Nephron progenitor cell (in vitro differentiated cells): ENCODE measurements around the gene MYEOV.

Source experiments
- DNase-seq: peaks from one replicate; pipeline ENCODE4 v3.0.0; 2021
- H3K27ac Mint-ChIP-seq: 2 replicates; pipeline ENCODE4 v1.8.0; 2021; ENCODE audit warnings: mild to moderate bottlenecking, moderate library complexity, mixed read lengths
- H3K27me3 Mint-ChIP-seq: 2 replicates; pipeline ENCODE4 v1.8.0; 2021; ENCODE audit warnings: mild to moderate bottlenecking, low read depth, mixed read lengths; ENCODE audit not compliant: poor library complexity
- H3K36me3 Mint-ChIP-seq: 2 replicates; pipeline ENCODE4 v1.8.0; 2021; ENCODE audit warnings: low read depth, mixed read lengths
- H3K4me1 Mint-ChIP-seq: 2 replicates; pipeline ENCODE4 v1.8.0; 2021; ENCODE audit warnings: mixed read lengths
- H3K4me3 Mint-ChIP-seq: 2 replicates; pipeline ENCODE4 v1.8.0; 2021; ENCODE audit warnings: mild to moderate bottlenecking, moderate library complexity, mixed read lengths
- H3K9me3 Mint-ChIP-seq: 2 replicates; pipeline ENCODE4 v1.8.0; 2021; ENCODE audit warnings: mild to moderate bottlenecking, moderate library complexity, mixed read lengths
- TF ChIP-seq, protein P1 (sequence below): fragments of 200-600 bp; sonication (generic); IDR thresholded peaks from 2 replicates; pipeline ENCODE4 v1.5.0; 2021; ENCODE audit warnings: antibody characterized with exemption

Gene MYEOV

DNA sequence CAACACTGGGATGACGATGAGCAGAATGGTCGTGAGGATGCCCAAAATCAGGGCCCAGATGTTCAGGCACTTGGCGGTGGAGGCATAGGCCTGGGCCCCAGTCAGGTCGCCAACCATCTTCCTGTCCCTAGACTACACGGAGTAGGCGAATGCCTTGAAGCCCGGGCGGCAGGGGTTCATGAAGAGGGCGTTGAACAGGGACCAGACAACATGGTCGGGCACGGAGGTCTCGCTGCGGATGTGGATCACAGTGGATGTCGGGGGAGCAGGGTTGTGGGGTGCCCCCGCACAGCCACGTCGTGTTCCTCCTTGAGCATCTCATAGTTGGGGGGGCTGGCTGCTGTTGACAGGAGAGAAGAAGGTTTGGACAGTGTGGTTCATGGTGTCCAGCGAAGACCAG is 9.5 kb downstream of the MYEOV start:
- Mint-ChIP-seq H3K27ac (no peak overlapping the region), H3K36me3 (no peaks in the 10 kb centered on the region), H3K27me3 (peaks cover 10% of the 10 kb centered on the region), H3K4me1 (peaks cover 21% of the 10 kb centered on the region), H3K9me3 (no peaks in the 10 kb centered on the region), H3K4me3 (no peak overlapping the region)
- DNase-seq = no peak
- TF ChIP-seq, protein P1, sequence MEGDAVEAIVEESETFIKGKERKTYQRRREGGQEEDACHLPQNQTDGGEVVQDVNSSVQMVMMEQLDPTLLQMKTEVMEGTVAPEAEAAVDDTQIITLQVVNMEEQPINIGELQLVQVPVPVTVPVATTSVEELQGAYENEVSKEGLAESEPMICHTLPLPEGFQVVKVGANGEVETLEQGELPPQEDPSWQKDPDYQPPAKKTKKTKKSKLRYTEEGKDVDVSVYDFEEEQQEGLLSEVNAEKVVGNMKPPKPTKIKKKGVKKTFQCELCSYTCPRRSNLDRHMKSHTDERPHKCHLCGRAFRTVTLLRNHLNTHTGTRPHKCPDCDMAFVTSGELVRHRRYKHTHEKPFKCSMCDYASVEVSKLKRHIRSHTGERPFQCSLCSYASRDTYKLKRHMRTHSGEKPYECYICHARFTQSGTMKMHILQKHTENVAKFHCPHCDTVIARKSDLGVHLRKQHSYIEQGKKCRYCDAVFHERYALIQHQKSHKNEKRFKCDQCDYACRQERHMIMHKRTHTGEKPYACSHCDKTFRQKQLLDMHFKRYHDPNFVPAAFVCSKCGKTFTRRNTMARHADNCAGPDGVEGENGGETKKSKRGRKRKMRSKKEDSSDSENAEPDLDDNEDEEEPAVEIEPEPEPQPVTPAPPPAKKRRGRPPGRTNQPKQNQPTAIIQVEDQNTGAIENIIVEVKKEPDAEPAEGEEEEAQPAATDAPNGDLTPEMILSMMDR = no peak

DNA sequence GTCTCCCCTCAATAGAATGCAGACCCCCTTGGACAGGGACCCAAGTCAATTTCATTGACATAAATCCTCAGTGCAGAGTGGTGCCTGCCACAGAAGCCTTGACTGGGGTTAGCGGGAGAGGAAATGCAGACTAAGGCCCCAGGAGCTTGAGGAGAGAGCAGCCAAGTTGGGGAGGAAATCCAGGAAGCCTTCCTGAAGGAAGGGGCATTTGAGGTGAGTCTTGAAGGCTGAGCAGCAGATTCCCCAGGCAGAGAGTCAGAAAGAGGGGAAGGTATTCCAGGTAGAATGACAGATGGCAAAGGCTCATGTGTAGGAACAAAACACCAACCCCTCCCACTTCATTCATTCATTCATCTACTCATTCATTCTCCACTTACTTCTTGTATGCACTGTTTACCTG is 10.3 kb downstream of the MYEOV start:
- DNase-seq = no peak
- TF ChIP-seq, protein P1 = no peak
- no peaks in the 10 kb centered on the region for H3K9me3 Mint-ChIP-seq
- H3K36me3 Mint-ChIP-seq = no peaks in the 10 kb centered on the region
- no peak overlapping the region for H3K27ac Mint-ChIP-seq
- peaks cover 12% of the 10 kb centered on the region for H3K27me3 Mint-ChIP-seq
- no peak overlapping the region for H3K4me3 Mint-ChIP-seq
- peaks cover 13% of the 10 kb centered on the region for H3K4me1 Mint-ChIP-seq

DNA sequence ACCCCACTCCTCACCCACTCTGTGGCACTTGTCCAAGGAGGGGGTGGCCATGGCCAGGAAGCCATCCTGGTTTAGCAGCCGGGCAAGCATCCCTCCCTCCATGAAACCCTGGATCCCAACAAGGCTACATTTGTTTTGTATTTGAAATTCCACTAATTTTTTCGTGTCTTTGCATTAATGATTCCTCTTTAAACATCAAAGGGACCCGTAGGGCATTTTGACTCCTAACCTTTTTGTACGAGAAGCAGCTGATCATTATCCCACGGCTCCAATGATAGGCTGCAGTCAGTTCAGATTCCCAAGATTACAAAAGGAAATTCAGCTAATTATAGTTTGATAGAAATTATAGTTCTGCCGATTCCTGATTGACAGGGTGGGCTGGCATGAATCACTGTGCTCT is 10.7 kb downstream of the MYEOV start:
- Mint-ChIP-seq H3K4me1 (peaks cover 9% of the 10 kb centered on the region), H3K36me3 (no peaks in the 10 kb centered on the region), H3K9me3 (no peaks in the 10 kb centered on the region), H3K27me3 (peaks cover 13% of the 10 kb centered on the region), H3K27ac (no peak overlapping the region), H3K4me3 (no peak overlapping the region)
- no peak for DNase-seq
- TF ChIP-seq, protein P1 = no peak

DNA sequence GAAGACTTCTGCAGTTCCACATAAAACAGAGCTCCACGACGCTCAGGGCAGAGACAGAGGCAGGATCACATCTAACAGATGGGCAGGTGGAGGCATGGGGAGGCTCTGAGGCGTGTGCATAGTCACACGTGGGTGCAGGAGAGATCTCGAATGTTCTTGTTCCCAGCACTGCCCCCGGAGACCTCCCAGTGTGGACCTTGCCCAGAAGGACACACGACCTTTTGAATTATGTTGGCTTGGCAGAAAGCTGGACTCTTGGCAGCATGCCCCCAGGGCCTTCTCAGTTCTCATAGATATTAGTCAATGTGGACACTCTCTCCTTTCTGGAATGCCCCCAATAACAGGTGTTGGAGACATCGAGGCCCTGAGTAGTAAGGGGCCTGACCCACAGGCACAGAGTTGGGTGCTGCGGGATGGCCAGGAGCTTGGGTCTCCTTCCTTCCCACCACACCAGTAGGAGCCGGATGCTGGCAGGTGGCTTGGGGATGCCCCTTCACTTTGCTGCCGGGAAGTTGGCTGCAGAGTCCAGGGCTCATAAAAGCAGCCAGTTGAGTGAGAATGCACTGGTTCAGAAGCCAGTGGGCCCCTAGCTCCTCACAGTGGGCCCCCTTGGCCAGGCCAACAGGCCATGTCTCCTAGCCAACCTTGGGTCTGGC is 12.1 kb downstream of the MYEOV start:
- H3K27me3 Mint-ChIP-seq = peaks cover 16% of the 10 kb centered on the region
- no peak for DNase-seq
- peak overlapping the region; percentile 32 for H3K27ac Mint-ChIP-seq
- TF ChIP-seq, protein P1 = no peak
- H3K36me3 Mint-ChIP-seq = no peaks in the 10 kb centered on the region
- H3K9me3 Mint-ChIP-seq = no peaks in the 10 kb centered on the region
- no peak overlapping the region for H3K4me3 Mint-ChIP-seq
- peaks cover 9% of the 10 kb centered on the region for H3K4me1 Mint-ChIP-seq

DNA sequence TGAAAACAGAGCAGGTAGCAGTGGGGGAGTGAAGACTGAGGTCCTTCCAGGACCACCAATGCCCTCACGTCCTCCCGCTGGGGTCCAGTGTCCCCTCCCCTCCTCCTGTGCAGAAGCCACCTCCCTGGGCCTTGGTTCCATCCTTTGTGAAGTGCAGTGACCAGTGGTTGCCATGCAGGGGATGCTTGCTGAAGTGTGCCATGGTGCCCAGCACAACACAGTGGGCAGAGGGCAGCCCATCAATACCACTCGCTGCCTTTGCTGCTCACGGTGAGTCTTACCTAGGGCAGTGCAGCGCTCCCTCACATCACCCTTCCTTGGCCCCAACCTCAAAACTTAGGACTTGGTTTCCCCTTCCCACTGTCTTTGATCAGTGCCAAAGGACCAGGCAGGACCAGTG is 12.9 kb downstream of the MYEOV start:
- TF ChIP-seq, protein P1 = no peak
- H3K27ac Mint-ChIP-seq = no peak overlapping the region
- no peaks in the 10 kb centered on the region for H3K36me3 Mint-ChIP-seq
- H3K4me1 Mint-ChIP-seq = peaks cover 11% of the 10 kb centered on the region
- peaks cover 13% of the 10 kb centered on the region for H3K27me3 Mint-ChIP-seq
- DNase-seq = no peak
- H3K4me3 Mint-ChIP-seq = no peak overlapping the region
- H3K9me3 Mint-ChIP-seq = no peaks in the 10 kb centered on the region

DNA sequence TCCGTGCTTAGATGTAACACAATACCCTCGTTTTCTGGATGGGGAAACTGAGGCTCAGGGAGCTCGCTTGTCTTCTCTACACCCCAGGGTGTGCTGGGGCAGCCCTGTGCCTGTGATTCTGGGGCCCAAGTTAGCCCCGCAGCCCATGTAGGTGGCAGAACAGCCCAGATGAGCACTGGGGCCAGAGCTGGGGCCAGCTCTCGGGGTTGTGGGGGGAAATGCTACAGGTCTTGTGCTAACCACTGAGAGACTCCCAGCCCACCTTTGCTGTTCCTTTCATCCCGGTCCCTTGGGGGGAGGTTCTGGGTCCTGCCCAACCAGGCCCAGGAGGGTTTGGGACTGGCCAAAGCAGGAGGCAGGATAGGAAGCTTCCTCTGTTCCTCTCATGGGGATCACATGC is 13.5 kb downstream of the MYEOV start:
- no peaks in the 10 kb centered on the region for H3K9me3 Mint-ChIP-seq
- peaks cover 11% of the 10 kb centered on the region for H3K27me3 Mint-ChIP-seq
- TF ChIP-seq, protein P1 = no peak
- no peak overlapping the region for H3K27ac Mint-ChIP-seq
- no peaks in the 10 kb centered on the region for H3K36me3 Mint-ChIP-seq
- no peak overlapping the region for H3K4me3 Mint-ChIP-seq
- H3K4me1 Mint-ChIP-seq = peaks cover 14% of the 10 kb centered on the region
- DNase-seq = no peak
